ENCODE results near the gene FAM83C. TPM values are rescaled to one million over a fixed set of nuclear protein-coding genes. Genes with fewer than 3 reads are reported as not detected.

The FAM83C gene
- total RNA-seq, 1 experiment from 2014 or later = not detected

DNA sequence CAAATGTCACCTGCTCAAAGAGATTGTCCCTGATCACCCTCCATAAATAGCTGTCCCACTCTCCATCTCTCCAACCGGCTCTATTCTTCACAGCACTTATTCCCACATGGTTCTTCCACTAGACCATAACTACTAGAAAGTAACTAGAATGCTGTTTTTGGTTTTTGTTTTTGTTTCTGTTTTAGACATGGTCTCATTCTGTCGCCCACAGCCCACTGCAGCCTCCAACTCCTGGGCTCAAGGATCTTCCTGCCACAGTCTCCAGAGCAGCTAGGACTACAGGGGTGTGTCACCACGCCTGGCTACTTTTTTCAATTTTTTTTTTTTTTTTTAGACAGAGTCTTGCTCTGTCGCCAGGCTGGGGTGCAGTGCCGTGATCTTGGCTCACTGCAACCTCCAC, 53.5 kb downstream of the FAM83C start (continued):
- no peak for TF ChIP-seq FOXP4 (CRISPR knock-in tag; IDR thresholded peaks at IDR 0.05)
- TF ChIP-seq, protein P1, sequence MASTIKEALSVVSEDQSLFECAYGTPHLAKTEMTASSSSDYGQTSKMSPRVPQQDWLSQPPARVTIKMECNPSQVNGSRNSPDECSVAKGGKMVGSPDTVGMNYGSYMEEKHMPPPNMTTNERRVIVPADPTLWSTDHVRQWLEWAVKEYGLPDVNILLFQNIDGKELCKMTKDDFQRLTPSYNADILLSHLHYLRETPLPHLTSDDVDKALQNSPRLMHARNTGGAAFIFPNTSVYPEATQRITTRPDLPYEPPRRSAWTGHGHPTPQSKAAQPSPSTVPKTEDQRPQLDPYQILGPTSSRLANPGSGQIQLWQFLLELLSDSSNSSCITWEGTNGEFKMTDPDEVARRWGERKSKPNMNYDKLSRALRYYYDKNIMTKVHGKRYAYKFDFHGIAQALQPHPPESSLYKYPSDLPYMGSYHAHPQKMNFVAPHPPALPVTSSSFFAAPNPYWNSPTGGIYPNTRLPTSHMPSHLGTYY (CRISPR knock-in tag; IDR thresholded peaks at IDR 0.05) = no peak
- TF ChIP-seq, protein P2, sequence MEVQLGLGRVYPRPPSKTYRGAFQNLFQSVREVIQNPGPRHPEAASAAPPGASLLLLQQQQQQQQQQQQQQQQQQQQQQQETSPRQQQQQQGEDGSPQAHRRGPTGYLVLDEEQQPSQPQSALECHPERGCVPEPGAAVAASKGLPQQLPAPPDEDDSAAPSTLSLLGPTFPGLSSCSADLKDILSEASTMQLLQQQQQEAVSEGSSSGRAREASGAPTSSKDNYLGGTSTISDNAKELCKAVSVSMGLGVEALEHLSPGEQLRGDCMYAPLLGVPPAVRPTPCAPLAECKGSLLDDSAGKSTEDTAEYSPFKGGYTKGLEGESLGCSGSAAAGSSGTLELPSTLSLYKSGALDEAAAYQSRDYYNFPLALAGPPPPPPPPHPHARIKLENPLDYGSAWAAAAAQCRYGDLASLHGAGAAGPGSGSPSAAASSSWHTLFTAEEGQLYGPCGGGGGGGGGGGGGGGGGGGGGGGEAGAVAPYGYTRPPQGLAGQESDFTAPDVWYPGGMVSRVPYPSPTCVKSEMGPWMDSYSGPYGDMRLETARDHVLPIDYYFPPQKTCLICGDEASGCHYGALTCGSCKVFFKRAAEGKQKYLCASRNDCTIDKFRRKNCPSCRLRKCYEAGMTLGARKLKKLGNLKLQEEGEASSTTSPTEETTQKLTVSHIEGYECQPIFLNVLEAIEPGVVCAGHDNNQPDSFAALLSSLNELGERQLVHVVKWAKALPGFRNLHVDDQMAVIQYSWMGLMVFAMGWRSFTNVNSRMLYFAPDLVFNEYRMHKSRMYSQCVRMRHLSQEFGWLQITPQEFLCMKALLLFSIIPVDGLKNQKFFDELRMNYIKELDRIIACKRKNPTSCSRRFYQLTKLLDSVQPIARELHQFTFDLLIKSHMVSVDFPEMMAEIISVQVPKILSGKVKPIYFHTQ (CRISPR knock-in tag; IDR thresholded peaks at IDR 0.05) = no peak
- TF ChIP-seq, protein P3, sequence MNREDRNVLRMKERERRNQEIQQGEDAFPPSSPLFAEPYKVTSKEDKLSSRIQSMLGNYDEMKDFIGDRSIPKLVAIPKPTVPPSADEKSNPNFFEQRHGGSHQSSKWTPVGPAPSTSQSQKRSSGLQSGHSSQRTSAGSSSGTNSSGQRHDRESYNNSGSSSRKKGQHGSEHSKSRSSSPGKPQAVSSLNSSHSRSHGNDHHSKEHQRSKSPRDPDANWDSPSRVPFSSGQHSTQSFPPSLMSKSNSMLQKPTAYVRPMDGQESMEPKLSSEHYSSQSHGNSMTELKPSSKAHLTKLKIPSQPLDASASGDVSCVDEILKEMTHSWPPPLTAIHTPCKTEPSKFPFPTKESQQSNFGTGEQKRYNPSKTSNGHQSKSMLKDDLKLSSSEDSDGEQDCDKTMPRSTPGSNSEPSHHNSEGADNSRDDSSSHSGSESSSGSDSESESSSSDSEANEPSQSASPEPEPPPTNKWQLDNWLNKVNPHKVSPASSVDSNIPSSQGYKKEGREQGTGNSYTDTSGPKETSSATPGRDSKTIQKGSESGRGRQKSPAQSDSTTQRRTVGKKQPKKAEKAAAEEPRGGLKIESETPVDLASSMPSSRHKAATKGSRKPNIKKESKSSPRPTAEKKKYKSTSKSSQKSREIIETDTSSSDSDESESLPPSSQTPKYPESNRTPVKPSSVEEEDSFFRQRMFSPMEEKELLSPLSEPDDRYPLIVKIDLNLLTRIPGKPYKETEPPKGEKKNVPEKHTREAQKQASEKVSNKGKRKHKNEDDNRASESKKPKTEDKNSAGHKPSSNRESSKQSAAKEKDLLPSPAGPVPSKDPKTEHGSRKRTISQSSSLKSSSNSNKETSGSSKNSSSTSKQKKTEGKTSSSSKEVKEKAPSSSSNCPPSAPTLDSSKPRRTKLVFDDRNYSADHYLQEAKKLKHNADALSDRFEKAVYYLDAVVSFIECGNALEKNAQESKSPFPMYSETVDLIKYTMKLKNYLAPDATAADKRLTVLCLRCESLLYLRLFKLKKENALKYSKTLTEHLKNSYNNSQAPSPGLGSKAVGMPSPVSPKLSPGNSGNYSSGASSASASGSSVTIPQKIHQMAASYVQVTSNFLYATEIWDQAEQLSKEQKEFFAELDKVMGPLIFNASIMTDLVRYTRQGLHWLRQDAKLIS (CRISPR knock-in tag; IDR thresholded peaks at IDR 0.05; ENCODE audit: borderline replicate concordance) = no peak
- TF ChIP-seq IRF2 (CRISPR knock-in tag; IDR thresholded peaks at IDR 0.05; ENCODE audit: borderline replicate concordance, low read depth) = no peak
- no peak for TF ChIP-seq NFYB (CRISPR knock-in tag; conservative IDR thresholded peaks at IDR 0.05; ENCODE audit: low read depth)
- no peak for TF ChIP-seq CTCF (IDR thresholded peaks at IDR 0.05)
- TF ChIP-seq TCF7 (CRISPR knock-in tag; IDR thresholded peaks at IDR 0.05; ENCODE audit: low read depth) = no peak

GRCh38 chr20:35238170-35238569, 54.1 kb downstream of the FAM83C start:
- Mint-ChIP-seq H3K4me3 (no peak overlapping the region), H3K27ac (no peak overlapping the region), H3K36me3 (peaks cover 6% of the 10 kb centered on the region; the same call in 1 of the 2 replicates), H3K9me3 (peaks cover 10% of the 10 kb centered on the region), H3K27me3 (ENCODE audit: low read depth) (peaks cover 4% of the 10 kb centered on the region), H3K4me1 (peaks cover 15% of the 10 kb centered on the region)
- CTCF ChIA-PET = no interaction called here
- POLR2A ChIA-PET = interaction anchor here (0.7 kb wide), 1 partner anchor 387 kb away, joined by 3 read pairs; no protein-coding TSS in a partner anchor
- no peak for DNase-seq (ENCODE audit: low spot score)
- TF ChIP-seq OVOL2 (CRISPR knock-in tag; IDR thresholded peaks at IDR 0.05; ENCODE audit: borderline replicate concordance) = no peak
- TF ChIP-seq CTCF (IDR thresholded peaks at IDR 0.05) = no peak
- no peak for ATAC-seq
